DOHH2 (cell line): ENCODE results near the gene DAZAP1.

Experiments used
- EZH2phosphoT487 ChIP-seq: fragments of 200-600 bp; sonication (generic); IDR thresholded peaks from 2 replicates; pipeline ENCODE4 v1.6.1; 2017; ENCODE audit warnings: borderline replicate concordance, mild to moderate bottlenecking, antibody characterized with exemption, low read length, moderate library complexity, mixed read lengths
- TF ChIP-seq, protein P1 (sequence below): fragments of 200-600 bp; sonication (generic); IDR thresholded peaks from one replicate; pipeline ENCODE4 v1.5.1; 2014; ENCODE audit warnings: antibody characterized with exemption, mild to moderate bottlenecking, low read depth, low read length; ENCODE audit not compliant: poor library complexity, severe bottlenecking

DNA sequence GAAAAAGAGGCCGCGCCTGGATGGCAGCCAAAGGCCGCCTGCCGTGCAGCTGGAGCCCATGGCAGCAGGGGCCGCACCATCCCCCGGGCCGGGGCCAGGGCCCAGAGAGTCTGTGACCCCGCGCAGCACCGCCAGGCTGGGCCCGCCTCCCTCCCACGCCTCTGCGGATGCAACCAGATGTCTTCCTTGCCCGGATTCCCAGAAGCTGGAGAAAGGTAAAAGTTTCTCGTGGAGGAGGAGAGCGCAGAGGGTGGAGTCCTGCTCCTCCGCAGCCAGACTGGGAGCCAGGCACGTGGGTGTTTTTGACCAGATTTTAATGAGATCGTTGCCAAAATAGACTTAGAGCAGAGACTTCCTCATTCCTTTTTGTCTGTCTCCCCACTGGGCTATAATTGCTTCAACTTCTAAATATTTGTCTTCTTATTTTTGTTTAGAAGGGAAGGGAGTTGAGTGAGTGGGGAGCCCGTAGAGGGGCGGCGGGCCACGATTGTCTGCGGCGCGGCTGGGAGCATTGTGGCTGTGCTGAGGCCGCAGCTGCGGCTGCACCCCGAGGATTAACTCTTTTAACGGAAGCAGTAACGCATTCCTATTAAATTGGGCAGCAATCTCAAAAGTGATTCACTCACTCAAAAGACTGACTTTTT, 46.4 kb upstream of the DAZAP1 start:
- TF ChIP-seq, protein P1, sequence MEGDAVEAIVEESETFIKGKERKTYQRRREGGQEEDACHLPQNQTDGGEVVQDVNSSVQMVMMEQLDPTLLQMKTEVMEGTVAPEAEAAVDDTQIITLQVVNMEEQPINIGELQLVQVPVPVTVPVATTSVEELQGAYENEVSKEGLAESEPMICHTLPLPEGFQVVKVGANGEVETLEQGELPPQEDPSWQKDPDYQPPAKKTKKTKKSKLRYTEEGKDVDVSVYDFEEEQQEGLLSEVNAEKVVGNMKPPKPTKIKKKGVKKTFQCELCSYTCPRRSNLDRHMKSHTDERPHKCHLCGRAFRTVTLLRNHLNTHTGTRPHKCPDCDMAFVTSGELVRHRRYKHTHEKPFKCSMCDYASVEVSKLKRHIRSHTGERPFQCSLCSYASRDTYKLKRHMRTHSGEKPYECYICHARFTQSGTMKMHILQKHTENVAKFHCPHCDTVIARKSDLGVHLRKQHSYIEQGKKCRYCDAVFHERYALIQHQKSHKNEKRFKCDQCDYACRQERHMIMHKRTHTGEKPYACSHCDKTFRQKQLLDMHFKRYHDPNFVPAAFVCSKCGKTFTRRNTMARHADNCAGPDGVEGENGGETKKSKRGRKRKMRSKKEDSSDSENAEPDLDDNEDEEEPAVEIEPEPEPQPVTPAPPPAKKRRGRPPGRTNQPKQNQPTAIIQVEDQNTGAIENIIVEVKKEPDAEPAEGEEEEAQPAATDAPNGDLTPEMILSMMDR: no peak
- no peak for TF ChIP-seq EZH2phosphoT487
